ENCODE results near the gene TRAF4. TPM values are rescaled to one million over a fixed set of nuclear protein-coding genes. Genes with fewer than 3 reads are reported as not detected.
"Not testable (repeated sequence)": the region's sequence is repeated elsewhere in the genome, so short reads cannot be mapped to it uniquely, and the experiment has no call there.

Gene TRAF4
- total and polyA plus RNA-seq, 4 donors, result 10.7 to 24.6 (median 19.1) TPM

- Histone ChIP-seq H3K27me3 (ENCODE audit: control insufficient read depth in 1 of 2, insufficient read depth in 2 of 2, low read length in 1 of 2) (no peaks in the 10 kb centered on the region), H3K36me3 (ENCODE audit: control insufficient read depth in 1 of 2, insufficient read depth in 2 of 2, low read length in 1 of 2) (peaks cover 0 to 7% of the 10 kb centered on the region in 2 donors), H3K4me3 (ENCODE audit: low read length in 2 of 2) (peak overlapping the region in 1 of 2 donors; percentile 18), H3K9me3 (ENCODE audit: control insufficient read depth, low read length) (no peaks in the 10 kb centered on the region), H3K4me1 (ENCODE audit: control insufficient read depth in 1 of 2, insufficient read depth in 2 of 2, low read length in 2 of 2) (peaks cover 0 to 6% of the 10 kb centered on the region in 2 donors), H3K27ac (ENCODE audit: low read depth in 1 of 2, low read length in 2 of 2) (peak overlapping the region; percentile 61 to 64)
- DNase-seq (no peak), ATAC-seq (ENCODE audit: low FRiP score) (no peak)
- intact Hi-C loops (cut with DNase I), result no loop called here
- 18 to 20% methylated on average over 18 of the region's 18 CpGs for WGBS, 2 donors
These were observed 24.8 kb upstream of the TRAF4 start for GRCh38 chr17:28719021-28719433.

- Histone ChIP-seq H3K36me3 (ENCODE audit: control insufficient read depth in 1 of 2, insufficient read depth in 2 of 2, low read length in 1 of 2) (peaks cover 0 to 6% of the 10 kb centered on the region in 2 donors), H3K27me3 (ENCODE audit: control insufficient read depth in 1 of 2, insufficient read depth in 2 of 2, low read length in 1 of 2) (no peaks in the 10 kb centered on the region), H3K4me3 (ENCODE audit: low read length in 2 of 2) (peak overlapping the region; percentile 52 to 58), H3K9me3 (ENCODE audit: control insufficient read depth, low read length) (no peaks in the 10 kb centered on the region), H3K27ac (ENCODE audit: low read depth in 1 of 2, low read length in 2 of 2) (no peak overlapping the region), H3K4me1 (ENCODE audit: control insufficient read depth in 1 of 2, insufficient read depth in 2 of 2, low read length in 2 of 2) (peaks cover 0 to 6% of the 10 kb centered on the region in 2 donors)
- ATAC-seq (ENCODE audit: low FRiP score) (no peak), DNase-seq (no peak)
- whole genome bisulfite sequencing, 2 donors, result 2 to 3% methylated on average over 28 to 30 of the region's 30 CpGs
- intact Hi-C loops (cut with DNase I), result no loop called here
These were observed 23.4 kb upstream of the TRAF4 start for GRCh38 chr17:28720247-28720996.

- ATAC-seq (ENCODE audit: low FRiP score); intact Hi-C loops (cut with DNase I); H3K36me3 ChIP-seq (ENCODE audit: control insufficient read depth in 1 of 2, insufficient read depth in 2 of 2, low read length in 1 of 2); H3K4me3 ChIP-seq (ENCODE audit: low read length in 2 of 2); H3K27ac ChIP-seq (ENCODE audit: low read depth in 1 of 2, low read length in 2 of 2); H3K4me1 ChIP-seq (ENCODE audit: control insufficient read depth in 1 of 2, insufficient read depth in 2 of 2, low read length in 2 of 2); DNase-seq; H3K9me3 ChIP-seq (ENCODE audit: control insufficient read depth, low read length); H3K27me3 ChIP-seq (ENCODE audit: control insufficient read depth in 1 of 2, insufficient read depth in 2 of 2, low read length in 1 of 2): not testable (repeated sequence)
- WGBS, 2 donors, result 29 to 34% methylated on average over 19 of the region's 19 CpGs
These were observed 22.8 kb upstream of the TRAF4 start for GRCh38 chr17:28720997-28721329.

- WGBS, 2 donors, result 59 to 62% methylated on average over 7 of the region's 7 CpGs
- Histone ChIP-seq H3K4me3 (ENCODE audit: low read length in 2 of 2) (no peak overlapping the region), H3K4me1 (ENCODE audit: control insufficient read depth in 1 of 2, insufficient read depth in 2 of 2, low read length in 2 of 2) (peaks cover 0 to 6% of the 10 kb centered on the region in 2 donors), H3K27ac (ENCODE audit: low read depth in 1 of 2, low read length in 2 of 2) (no peak overlapping the region), H3K27me3 (ENCODE audit: control insufficient read depth in 1 of 2, insufficient read depth in 2 of 2, low read length in 1 of 2) (no peaks in the 10 kb centered on the region), H3K9me3 (ENCODE audit: control insufficient read depth, low read length) (no peaks in the 10 kb centered on the region), H3K36me3 (ENCODE audit: control insufficient read depth in 1 of 2, insufficient read depth in 2 of 2, low read length in 1 of 2) (peaks cover 0 to 6% of the 10 kb centered on the region in 2 donors)
- no peak for DNase-seq
- ATAC-seq (ENCODE audit: low FRiP score), result no peak
- intact Hi-C loops (cut with DNase I), result no loop called here
These were observed 21.2 kb upstream of the TRAF4 start for GRCh38 chr17:28722417-28723158.

GRCh38 chr17:28723159-28723835, 20.5 kb upstream of the TRAF4 start:
- Histone ChIP-seq H3K9me3 (ENCODE audit: control insufficient read depth, low read length) (no peaks in the 10 kb centered on the region), H3K27ac (ENCODE audit: low read depth in 1 of 2, low read length in 2 of 2) (no peak overlapping the region), H3K4me1 (ENCODE audit: control insufficient read depth in 1 of 2, insufficient read depth in 2 of 2, low read length in 2 of 2) (peaks cover 0 to 6% of the 10 kb centered on the region in 2 donors), H3K4me3 (ENCODE audit: low read length in 2 of 2) (no peak overlapping the region), H3K36me3 (ENCODE audit: control insufficient read depth in 1 of 2, insufficient read depth in 2 of 2, low read length in 1 of 2) (peaks cover 0 to 6% of the 10 kb centered on the region in 2 donors), H3K27me3 (ENCODE audit: control insufficient read depth in 1 of 2, insufficient read depth in 2 of 2, low read length in 1 of 2) (no peaks in the 10 kb centered on the region)
- DNase-seq (no peak), ATAC-seq (ENCODE audit: low FRiP score) (no peak)
- intact Hi-C loops (cut with DNase I), result no loop called here
- WGBS, 2 donors, result 74 to 76% methylated on average over 6 of the region's 6 CpGs

- H3K27me3 ChIP-seq (ENCODE audit: control insufficient read depth in 1 of 2, insufficient read depth in 2 of 2, low read length in 1 of 2); H3K36me3 ChIP-seq (ENCODE audit: control insufficient read depth in 1 of 2, insufficient read depth in 2 of 2, low read length in 1 of 2); H3K9me3 ChIP-seq (ENCODE audit: control insufficient read depth, low read length); H3K4me1 ChIP-seq (ENCODE audit: control insufficient read depth in 1 of 2, insufficient read depth in 2 of 2, low read length in 2 of 2); ATAC-seq (ENCODE audit: low FRiP score); H3K27ac ChIP-seq (ENCODE audit: low read depth in 1 of 2, low read length in 2 of 2); intact Hi-C loops (cut with DNase I); DNase-seq; H3K4me3 ChIP-seq (ENCODE audit: low read length in 2 of 2): not testable (repeated sequence)
- WGBS, 2 donors, result 73 to 83% methylated on average over 4 of the region's 4 CpGs
These were observed 19.8 kb upstream of the TRAF4 start for GRCh38 chr17:28723836-28724499.

GRCh38 chr17:28724500-28725165, 19.2 kb upstream of the TRAF4 start:
- Histone ChIP-seq H3K36me3 (ENCODE audit: control insufficient read depth in 1 of 2, insufficient read depth in 2 of 2, low read length in 1 of 2) (peaks cover 0 to 6% of the 10 kb centered on the region in 2 donors), H3K27me3 (ENCODE audit: control insufficient read depth in 1 of 2, insufficient read depth in 2 of 2, low read length in 1 of 2) (no peaks in the 10 kb centered on the region), H3K9me3 (ENCODE audit: control insufficient read depth, low read length) (no peaks in the 10 kb centered on the region), H3K4me3 (ENCODE audit: low read length in 2 of 2) (no peak overlapping the region), H3K4me1 (ENCODE audit: control insufficient read depth in 1 of 2, insufficient read depth in 2 of 2, low read length in 2 of 2) (peaks cover 0 to 6% of the 10 kb centered on the region in 2 donors), H3K27ac (ENCODE audit: low read depth in 1 of 2, low read length in 2 of 2) (no peak overlapping the region)
- 78 to 80% methylated on average over 10 of the region's 10 CpGs for WGBS, 2 donors
- ATAC-seq (ENCODE audit: low FRiP score) (no peak), DNase-seq (no peak)
- intact Hi-C loops (cut with DNase I), result no loop called here

- H3K27me3 ChIP-seq (ENCODE audit: control insufficient read depth in 1 of 2, insufficient read depth in 2 of 2, low read length in 1 of 2), result no peaks in the 10 kb centered on the region
- H3K9me3 ChIP-seq (ENCODE audit: control insufficient read depth, low read length), result no peaks in the 10 kb centered on the region
- intact Hi-C loops (cut with DNase I), result no loop called here
- no peak overlapping the region for H3K4me3 ChIP-seq (ENCODE audit: low read length in 2 of 2)
- peaks cover 0 to 6% of the 10 kb centered on the region in 2 donors for H3K36me3 ChIP-seq (ENCODE audit: control insufficient read depth in 1 of 2, insufficient read depth in 2 of 2, low read length in 1 of 2)
- no peak for DNase-seq
- H3K27ac ChIP-seq (ENCODE audit: low read depth in 1 of 2, low read length in 2 of 2), result no peak overlapping the region
- no peak for ATAC-seq (ENCODE audit: low FRiP score)
- peaks cover 0 to 6% of the 10 kb centered on the region in 2 donors for H3K4me1 ChIP-seq (ENCODE audit: control insufficient read depth in 1 of 2, insufficient read depth in 2 of 2, low read length in 2 of 2)
- WGBS, 2 donors, result 16% methylated on average over 20 of the region's 20 CpGs
These were observed 18.6 kb upstream of the TRAF4 start for GRCh38 chr17:28725166-28725659.

Data from aorta (tissue), 5 donors.